Thoracic aorta (tissue), 2 donors: ENCODE results near the gene NCOA7. TPM values are rescaled to one million over a fixed set of nuclear protein-coding genes. Genes with fewer than 3 reads are reported as not detected.
A peak's percentile ranks its signal among the peaks of the same experiment; 100 is the strongest.

ENCODE experiments used
- ATAC-seq: fragments of 150-250 bp; one replicate; pipeline ENCODE4 v1.8.0; 2017; ENCODE audit warnings: low read depth; ENCODE audit not compliant: insufficient number of reproducible peaks, low FRiP score
- DNase-seq: peaks from one replicate; pipeline ENCODE4 v3.0.0-alpha.2; 2020; ENCODE audit warnings: low spot score
- H3K27ac ChIP-seq, 2 donors: fragments of 200-600 bp; sonication (generic); 1 replicate in 1 of 2; 2 replicates in 1 of 2; pipeline ENCODE4 v1.5.1; 2016; ENCODE audit warnings: mild to moderate bottlenecking in 2 of 2, moderate library complexity in 2 of 2
- H3K27me3 ChIP-seq: fragments of 200-600 bp; sonication (generic); replicated peaks from 2 replicates; pipeline ENCODE4 v1.6.0; 2016; ENCODE audit warnings: mild to moderate bottlenecking; ENCODE audit not compliant: insufficient read depth
- H3K36me3 ChIP-seq: fragments of 200-600 bp; sonication (generic); one replicate; pipeline ENCODE4 v1.5.1; 2016
- H3K4me1 ChIP-seq, 2 donors: fragments of 200-600 bp; sonication (generic); 1 replicate in 1 of 2; 2 replicates in 1 of 2; pipeline versions ENCODE4 v1.5.1 to v1.6.0; 2016; ENCODE audit warnings: low read depth in 2 of 2, mild to moderate bottlenecking in 1 of 2; ENCODE audit not compliant: control insufficient read depth in 1 of 2
- H3K4me3 ChIP-seq: fragments of 200-600 bp; sonication (generic); 2 replicates; pipeline ENCODE4 v1.5.1; 2016; ENCODE audit warnings: mild to moderate bottlenecking
- H3K9me3 ChIP-seq: fragments of 200-600 bp; sonication (generic); 2 replicates; pipeline ENCODE4 v1.5.1; 2016
- total RNA-seq, 2 donors: library from RNA; depleted of rRNA; stranded (reverse); fragments of >200 nt; gene quantifications; one replicate each; pipeline versions ENCODE4 v1.1.0 to v1.2.3, GENCODE V29; 2016
- TF ChIP-seq, protein P1 (sequence below): fragments of 200-600 bp; sonication (generic); IDR thresholded peaks from one replicate; pipeline ENCODE4 v1.5.1; 2019; ENCODE audit warnings: antibody characterized with exemption

NCOA7 gene
- total RNA-seq, 2 donors from 2014 or later: 29.6 to 87.1 TPM

DNA sequence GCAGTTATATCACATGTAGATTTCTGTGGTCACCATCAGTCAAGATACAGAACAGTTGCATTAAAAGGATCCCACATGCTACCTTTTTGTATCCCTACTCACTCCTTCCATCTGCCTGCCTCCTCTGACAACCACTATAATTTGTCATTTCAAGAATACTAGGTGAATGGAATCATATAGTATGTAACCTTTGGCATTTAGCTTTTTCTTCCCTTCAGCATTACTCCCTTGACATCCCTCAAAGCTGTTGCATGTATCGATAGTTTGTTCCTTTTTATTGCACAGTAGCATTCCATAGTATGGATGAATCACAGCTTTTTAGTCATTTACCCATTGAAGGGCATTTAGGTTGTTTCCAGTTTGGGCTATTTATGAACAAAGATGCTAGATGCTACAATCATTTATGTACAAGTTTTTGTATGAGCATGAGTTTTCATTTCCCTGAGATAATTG lies 26.1 kb downstream of the NCOA7 start:
- no peak overlapping the region for H3K4me3 ChIP-seq
- TF ChIP-seq, protein P1, sequence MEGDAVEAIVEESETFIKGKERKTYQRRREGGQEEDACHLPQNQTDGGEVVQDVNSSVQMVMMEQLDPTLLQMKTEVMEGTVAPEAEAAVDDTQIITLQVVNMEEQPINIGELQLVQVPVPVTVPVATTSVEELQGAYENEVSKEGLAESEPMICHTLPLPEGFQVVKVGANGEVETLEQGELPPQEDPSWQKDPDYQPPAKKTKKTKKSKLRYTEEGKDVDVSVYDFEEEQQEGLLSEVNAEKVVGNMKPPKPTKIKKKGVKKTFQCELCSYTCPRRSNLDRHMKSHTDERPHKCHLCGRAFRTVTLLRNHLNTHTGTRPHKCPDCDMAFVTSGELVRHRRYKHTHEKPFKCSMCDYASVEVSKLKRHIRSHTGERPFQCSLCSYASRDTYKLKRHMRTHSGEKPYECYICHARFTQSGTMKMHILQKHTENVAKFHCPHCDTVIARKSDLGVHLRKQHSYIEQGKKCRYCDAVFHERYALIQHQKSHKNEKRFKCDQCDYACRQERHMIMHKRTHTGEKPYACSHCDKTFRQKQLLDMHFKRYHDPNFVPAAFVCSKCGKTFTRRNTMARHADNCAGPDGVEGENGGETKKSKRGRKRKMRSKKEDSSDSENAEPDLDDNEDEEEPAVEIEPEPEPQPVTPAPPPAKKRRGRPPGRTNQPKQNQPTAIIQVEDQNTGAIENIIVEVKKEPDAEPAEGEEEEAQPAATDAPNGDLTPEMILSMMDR: no peak
- H3K36me3 ChIP-seq: no peaks in the 10 kb centered on the region
- no peak overlapping the region for H3K27ac ChIP-seq
- no peak for DNase-seq
- no peaks in the 10 kb centered on the region for H3K9me3 ChIP-seq
- H3K27me3 ChIP-seq: no peaks in the 10 kb centered on the region
- H3K4me1 ChIP-seq: peaks cover 32 to 60% of the 10 kb centered on the region in 2 donors
- ATAC-seq: no peak

GRCh38 chr6:125818225-125818657 lies 27.5 kb downstream of the NCOA7 start:
- Histone ChIP-seq H3K4me3 (peak overlapping the region; percentile 5), H3K9me3 (no peaks in the 10 kb centered on the region), H3K27me3 (no peaks in the 10 kb centered on the region), H3K4me1 (peaks cover 26 to 49% of the 10 kb centered on the region in 2 donors), H3K36me3 (no peaks in the 10 kb centered on the region), H3K27ac (peak overlapping the region in 1 of 2 donors; percentile 1)
- DNase-seq: no peak
- ATAC-seq: no peak
- TF ChIP-seq, protein P1: no peak

DNA sequence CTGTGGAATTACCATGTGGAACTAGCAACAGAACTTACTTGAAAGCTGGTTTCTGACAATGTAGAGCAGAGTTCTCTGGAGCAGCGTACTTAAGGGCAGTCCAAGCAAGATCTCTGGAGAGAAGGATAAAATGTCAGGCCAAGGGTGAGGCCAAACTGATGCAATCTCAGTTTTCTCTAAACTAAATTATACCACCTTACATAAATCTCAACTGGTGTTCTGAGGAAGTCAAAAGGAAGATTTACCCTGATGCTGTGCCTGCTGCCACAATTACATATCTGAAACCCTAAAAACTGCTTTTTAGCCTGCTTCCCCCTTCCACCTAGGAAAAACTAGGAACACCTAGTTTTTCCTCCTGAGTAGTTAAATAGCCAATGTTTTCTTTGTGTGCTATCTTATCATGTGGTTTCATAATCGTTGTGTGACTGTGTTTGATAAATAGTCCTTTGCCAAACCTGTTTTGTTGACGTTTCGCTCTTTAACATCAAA lies 28.1 kb downstream of the NCOA7 start:
- H3K36me3 ChIP-seq: no peaks in the 10 kb centered on the region
- DNase-seq (no peak), ATAC-seq (no peak)
- peak overlapping the region in 1 of 2 donors; percentile 1 for H3K27ac ChIP-seq
- H3K4me3 ChIP-seq: peak overlapping the region; percentile 5
- peaks cover 26 to 49% of the 10 kb centered on the region in 2 donors for H3K4me1 ChIP-seq
- TF ChIP-seq, protein P1: no peak
- no peaks in the 10 kb centered on the region for H3K27me3 ChIP-seq
- no peaks in the 10 kb centered on the region for H3K9me3 ChIP-seq

GRCh38 chr6:125819535-125820326 lies 29.0 kb downstream of the NCOA7 start:
- ATAC-seq (no peak), DNase-seq (no peak)
- peaks cover 20 to 42% of the 10 kb centered on the region in 2 donors for H3K4me1 ChIP-seq
- H3K4me3 ChIP-seq: no peak overlapping the region
- H3K27me3 ChIP-seq: no peaks in the 10 kb centered on the region
- TF ChIP-seq, protein P1: no peak
- H3K27ac ChIP-seq: no peak overlapping the region
- no peaks in the 10 kb centered on the region for H3K36me3 ChIP-seq
- H3K9me3 ChIP-seq: no peaks in the 10 kb centered on the region

- DNase-seq: no peak
- no peaks in the 10 kb centered on the region for H3K9me3 ChIP-seq
- TF ChIP-seq, protein P1: no peak
- H3K27me3 ChIP-seq: no peaks in the 10 kb centered on the region
- peaks cover 14 to 29% of the 10 kb centered on the region in 2 donors for H3K4me1 ChIP-seq
- no peak overlapping the region for H3K4me3 ChIP-seq
- ATAC-seq: no peak
- no peaks in the 10 kb centered on the region for H3K36me3 ChIP-seq
- no peak overlapping the region for H3K27ac ChIP-seq
These were observed 31.1 kb downstream of the NCOA7 start for GRCh38 chr6:125821825-125822281.
